GM12878 (cell line): ENCODE data around the gene HSF5. TPM values are rescaled to one million over a fixed set of nuclear protein-coding genes. Genes with fewer than 3 reads are reported as not detected.

ENCODE experiments used
- ATAC-seq: fragments of 200-7000 bp; cut with Tn5 transposase; 3 replicates; pipeline ENCODE4 v1.9.1; 2020; ENCODE audit warnings: mild to moderate bottlenecking, moderate library complexity
- BruUV-seq: library from RNA; stranded (reverse); fragments of 400-500 nt; replicated peaks from 2 replicates; lab custom pipeline; 2021; lab: Mats Ljungman, UMichigan
- CTCF ChIA-PET: fragments of 300-600 bp; sonication (Branson Sonifier 250); formaldehyde crosslinking; extraction: SDS; loops from one replicate; lab custom pipeline; 2021; ENCODE audit warnings: inconsistent platforms; lab: Yijun Ruan, JAX
- POLR2A ChIA-PET: fragments of 350-600 bp; formaldehyde crosslinking; extraction: SDS; loops from one replicate; lab custom pipeline; 2021; ENCODE audit warnings: inconsistent platforms; lab: Charles Lee
- RAD21 ChIA-PET: fragments of 300-600 bp; sonication (Branson Sonifier 250); formaldehyde crosslinking; loops from one replicate; lab custom pipeline; 2023; ENCODE audit warnings: antibody characterized with exemption; ENCODE audit not compliant: unreplicated experiment; lab: Charles Lee
- SMC1A ChIA-PET: fragments of 300-600 bp; sonication (Branson Sonifier 250); formaldehyde crosslinking; loops from one replicate; lab custom pipeline; 2023; ENCODE audit not compliant: unreplicated experiment, uncharacterized antibody; lab: Charles Lee
- DNase-seq: peaks from one replicate; pipeline ENCODE4 v3.0.0-alpha.2; 2011; ENCODE audit warnings: low read depth, low spot score
- FAIRE-seq: peaks from 3 replicates; lab custom pipeline; 2011; peaks lifted over from hg19 to GRCh38; lab: Jason Lieb, UNC
- H2AFZ ChIP-seq: 2 replicates; pipeline ENCODE4 v1.6.0; 2011; ENCODE audit warnings: low read depth, low read length, control low read depth; ENCODE audit not compliant: control insufficient read depth
- H3K27ac ChIP-seq: 2 replicates; pipeline ENCODE4 v1.5.1; 2011; ENCODE audit warnings: control low read depth; ENCODE audit not compliant: control insufficient read depth, insufficient read depth
- H3K27me3 ChIP-seq, 2 experiments: replicated peaks in 1 of 2; 2 replicates each; pipeline versions ENCODE4 v1.6.0 to v1.6.1; 2011; ENCODE audit warnings: low read length in 1 of 2; ENCODE audit not compliant: control insufficient read depth in 2 of 2, insufficient read depth in 2 of 2
- H3K36me3 ChIP-seq, 2 experiments: 2 replicates each; pipeline ENCODE4 v1.5.1; 2011; ENCODE audit warnings: low read length in 1 of 2; ENCODE audit not compliant: control insufficient read depth in 2 of 2, insufficient read depth in 2 of 2
- H3K4me1 ChIP-seq: 2 replicates; pipeline ENCODE4 v1.6.1; 2011; ENCODE audit warnings: mild to moderate bottlenecking, low read length, moderate library complexity, mixed read lengths; ENCODE audit not compliant: control insufficient read depth, insufficient read depth
- H3K4me2 ChIP-seq: 2 replicates; pipeline ENCODE4 v1.6.0; 2011; ENCODE audit warnings: control low read depth; ENCODE audit not compliant: control insufficient read depth, insufficient read depth
- H3K4me3 ChIP-seq: fragments of 200-600 bp; sonication (generic); 2 replicates; pipeline ENCODE4 v1.5.1; 2016
- H3K79me2 ChIP-seq: 2 replicates; pipeline ENCODE4 v1.6.0; 2011; ENCODE audit warnings: low read length; ENCODE audit not compliant: control insufficient read depth, insufficient read depth
- H3K9ac ChIP-seq: 2 replicates; pipeline ENCODE4 v1.8.0; 2011; ENCODE audit warnings: low read length, control low read depth, mixed read lengths; ENCODE audit not compliant: control insufficient read depth, insufficient read depth
- H3K9me3 ChIP-seq: replicated peaks from 3 replicates; pipeline ENCODE4 v1.5.1; 2011; ENCODE audit warnings: mild to moderate bottlenecking, low read length; ENCODE audit not compliant: control insufficient read depth, insufficient read depth
- H4K20me1 ChIP-seq: 2 replicates; pipeline ENCODE4 v1.6.0; 2011; ENCODE audit not compliant: control insufficient read depth, insufficient read depth
- CBX3 ChIP-seq: fragments of 200-600 bp; sonication (generic); IDR thresholded peaks from 2 replicates; pipeline ENCODE4 v1.6.1; 2016; ENCODE audit warnings: low read depth, borderline replicate concordance
- CEBPB ChIP-seq, 2 experiments: fragments of 150-350 bp in 1 of 2; IDR thresholded peaks; 2 replicates each; pipeline ENCODE4 v1.6.1; 2012 to 2014; ENCODE audit warnings: low read depth in 2 of 2, low read length in 2 of 2, borderline replicate concordance in 1 of 2, inconsistent platforms in 1 of 2
- EGR1 ChIP-seq, 2 experiments: IDR thresholded peaks; 1 replicate in 1 of 2; 2 replicates in 1 of 2; pipeline ENCODE4 v1.6.1; 2011 to 2012; ENCODE audit warnings: low read depth in 2 of 2, low read length in 2 of 2, borderline replicate concordance in 1 of 2, mild to moderate bottlenecking in 1 of 2, moderate library complexity in 1 of 2
- EZH2 ChIP-seq: IDR thresholded peaks from 2 replicates; pipeline ENCODE4 v1.6.1; 2012; ENCODE audit warnings: low read depth, mild to moderate bottlenecking, control low read depth, inconsistent platforms, low read length, borderline replicate concordance; ENCODE audit not compliant: control insufficient read depth
- FOS ChIP-seq: IDR thresholded peaks from 3 replicates; pipeline ENCODE4 v1.6.1; 2011; ENCODE audit warnings: borderline replicate concordance; ENCODE audit not compliant: insufficient read length; ENCODE audit errors: extremely low read depth
- GATAD2B ChIP-seq: fragments of 450-650 bp; conservative IDR thresholded peaks from 2 replicates; pipeline ENCODE4 v1.6.1; 2017; ENCODE audit warnings: low read depth, mild to moderate bottlenecking, moderate library complexity
- IRF4 ChIP-seq: IDR thresholded peaks from 2 replicates; pipeline ENCODE4 v1.6.1; 2011; ENCODE audit warnings: low read depth, low read length
- MLLT1 ChIP-seq: fragments of 450-650 bp; IDR thresholded peaks from 2 replicates; pipeline ENCODE4 v1.6.1; 2016; ENCODE audit warnings: mild to moderate bottlenecking
- NFYA ChIP-seq: IDR thresholded peaks from 2 replicates; pipeline ENCODE4 v1.6.1; 2011; ENCODE audit warnings: low read depth, mild to moderate bottlenecking, low read length, improper control_type of control experiment, borderline replicate concordance
- NR2C1 ChIP-seq: fragments of 450-650 bp; IDR thresholded peaks from 2 replicates; pipeline ENCODE4 v1.6.1; 2017; ENCODE audit warnings: antibody characterized with exemption, mild to moderate bottlenecking, moderate library complexity
- PAX8 ChIP-seq: fragments of 450-650 bp; IDR thresholded peaks from 2 replicates; pipeline ENCODE4 v1.6.1; 2017; ENCODE audit warnings: mild to moderate bottlenecking, moderate library complexity
- RCOR1 ChIP-seq: conservative IDR thresholded peaks from 2 replicates; pipeline ENCODE4 v1.6.1; 2012; ENCODE audit warnings: low read depth, low read length, improper control_type of control experiment
- RELB ChIP-seq: fragments of 450-650 bp; IDR thresholded peaks from 2 replicates; pipeline ENCODE4 v1.6.1; 2017; ENCODE audit warnings: low read depth, mild to moderate bottlenecking, moderate library complexity
- RUNX3 ChIP-seq: IDR thresholded peaks from 2 replicates; pipeline ENCODE4 v1.6.1; 2012; ENCODE audit warnings: low read length, inconsistent platforms
- SMARCA5 ChIP-seq: fragments of 450-650 bp; IDR thresholded peaks from 2 replicates; pipeline ENCODE4 v1.6.1; 2017; ENCODE audit warnings: mild to moderate bottlenecking
- TBL1XR1 ChIP-seq: IDR thresholded peaks from 2 replicates; pipeline ENCODE4 v1.6.1; 2012; ENCODE audit warnings: low read depth, low read length, improper control_type of control experiment
- WRNIP1 ChIP-seq: IDR thresholded peaks from 2 replicates; pipeline ENCODE4 v1.6.1; 2011; ENCODE audit warnings: low read depth, low read length, improper control_type of control experiment, borderline replicate concordance
- ZBTB11 ChIP-seq: fragments of 450-650 bp; formaldehyde crosslinking; IDR thresholded peaks from 2 replicates; pipeline ENCODE4 v1.5.0; 2022; ENCODE audit warnings: mild to moderate bottlenecking, missing genetic modification characterization
- ZNF207 ChIP-seq: fragments of 450-650 bp; IDR thresholded peaks from 2 replicates; pipeline ENCODE4 v1.6.1; 2014; ENCODE audit warnings: antibody characterized with exemption, mild to moderate bottlenecking, borderline replicate concordance
- WGBS: methylation state at CpG from one replicate; pipeline ENCODE4 v1.1.6; 2016; ENCODE audit warnings: low lambda C conversion rate; ENCODE audit not compliant: insufficient replicate concordance, insufficient coverage; ENCODE audit errors: missing lambda C conversion rate; 5-methylcytosine and 5-hydroxymethylcytosine counted together
- in situ Hi-C: fragments of 300-500 bp; cut with MboI; formaldehyde crosslinking; loops from 9 replicates; pipeline ENCODE4 v1.14.3; 2018; ENCODE audit warnings: mixed read lengths
- intact Hi-C: fragments of 100-400 bp; cut with micrococcal nuclease; formaldehyde crosslinking; loops from one replicate; pipeline ENCODE4 v1.14.2; 2022; ENCODE audit not compliant: unreplicated experiment
- polyA plus RNA-seq, 11 experiments: library from polyadenylated mRNA; depleted of rRNA in 4 of 11; unstranded in 6 of 11; stranded (reverse) in 5 of 11; fragments of >200 nt; fragmentation: Nextera tagmentation in 4 of 11; fragmentation: Illumina TruSeq in 1 of 11; extraction: Ambion mirVana in 4 of 11; extraction: Trizol in 1 of 11; gene quantifications; 1 replicate in 1 of 11; 2 replicates in 10 of 11; pipeline versions ENCODE4 v1.2.1 to v1.2.3, GENCODE V29; 2011 to 2016; ENCODE audit warnings: inconsistent platforms in 2 of 11, missing spikeins in 2 of 11, low read depth in 1 of 11
- total RNA-seq, 4 experiments: library from RNA; depleted of rRNA in 3 of 4; stranded (reverse); fragments of >200 nt in 3 of 4; fragmentation: Illumina TruSeq in 1 of 4; extraction: Trizol in 1 of 4; gene quantifications; 2 replicates each; pipeline versions ENCODE4 v1.2.1 to v1.2.3, GENCODE V29; 2013 to 2021

The HSF5 gene
- total and polyA plus RNA-seq, 10 of the 15 experiments (the other 5 are each of a cell fraction or from before 2014, with no cell fraction given), result 0.02 to 0.18 (median 0.06) TPM; not detected in 4

- intact Hi-C loops, result no loop called here
- in situ Hi-C loops, result no loop called here
- no peaks in the 10 kb centered on the region for H3K79me2 ChIP-seq
- WGBS, result 52% methylated on average over 4 of the region's 4 CpGs
- RAD21 ChIA-PET, result no interaction called here
- no peaks in the 10 kb centered on the region for H3K4me1 ChIP-seq
- H3K27ac ChIP-seq, result no peak overlapping the region
- CTCF ChIA-PET, result interaction anchor here (1.9 to 2.6 kb wide), 2 partner anchors 10 to 42 kb away, joined by 4 to 12 read pairs; a partner anchor contains a TSS
- POLR2A ChIA-PET, result no interaction called here
- H3K4me3 ChIP-seq, result no peak overlapping the region
- no peaks in the 10 kb centered on the region for H3K9me3 ChIP-seq
- peaks cover 4 to 6% of the 10 kb centered on the region in 2 experiments; a peak in 3 of 4 replicates for H3K27me3 ChIP-seq
- H3K9ac ChIP-seq, result no peak overlapping the region
- FAIRE-seq (no peak), DNase-seq (no peak), ATAC-seq (no peak)
- SMC1A ChIA-PET, result interaction anchor here (1.6 to 1.8 kb wide), 2 partner anchors 17 to 43 kb away, joined by 4 read pairs; no protein-coding TSS in a partner anchor
- H3K4me2 ChIP-seq, result no peak overlapping the region
- no peaks in the 10 kb centered on the region for H4K20me1 ChIP-seq
- H2AFZ ChIP-seq, result no peak overlapping the region
- no TSS peak for BruUV-seq
- no peaks in the 10 kb centered on the region for H3K36me3 ChIP-seq
- TF ChIP-seq RELB (no peak), EZH2 (no peak), TBL1XR1 (no peak), NR2C1 (no peak), CBX3 (no peak), MLLT1 (no peak), FOS (no peak), RUNX3 (no peak), RCOR1 (no peak), CEBPB (IDR thresholded peaks at IDR 0.05; ENCODE audit: borderline replicate concordance in 1 of 2, low read depth in 2 of 2, low read length in 2 of 2) (no peak), SMARCA5 (no peak), ZNF207 (no peak), IRF4 (no peak), PAX8 (no peak), WRNIP1 (no peak), ZBTB11 (CRISPR knock-in tag) (no peak), NFYA (no peak), EGR1 (IDR thresholded peaks at IDR 0.05; ENCODE audit: borderline replicate concordance in 1 of 2, low read depth in 2 of 2, low read length in 2 of 2) (no peak), GATAD2B (no peak)
Measured at GRCh38 chr17:58534901-58535421, 46.8 kb upstream of the HSF5 start.
